Cardiac muscle cell (in vitro differentiated cells and primary cell): Measurements from ENCODE around the gene SIDT1. TPM values are rescaled to one million over a fixed set of nuclear protein-coding genes. Genes with fewer than 3 reads are reported as not detected.
A peak's percentile ranks its signal among the peaks of the same experiment; 100 is the strongest.

Experiments used
- DNase-seq, 2 donors: peaks; one replicate each; pipeline versions ENCODE4 v3.0.0 to v3.0.0-alpha.2; 2010 to 2017; ENCODE audit warnings: low read depth in 1 of 2, low spot score in 1 of 2
- H3K27ac ChIP-seq: fragments of 200-600 bp; sonication (generic); 2 replicates; pipeline ENCODE4 v1.5.1; 2016
- H3K27me3 ChIP-seq: fragments of 200-600 bp; sonication (generic); 2 replicates; pipeline ENCODE4 v1.6.0; 2016; ENCODE audit warnings: control low read depth
- H3K36me3 ChIP-seq: fragments of 200-600 bp; sonication (generic); 2 replicates; pipeline ENCODE4 v1.5.1; 2016; ENCODE audit warnings: control low read depth
- H3K4me1 ChIP-seq: fragments of 200-600 bp; sonication (generic); 2 replicates; pipeline ENCODE4 v1.8.1; 2017; ENCODE audit warnings: low read depth, mild to moderate bottlenecking, mixed run types
- H3K4me3 ChIP-seq: fragments of 200-600 bp; sonication (generic); 2 replicates; pipeline ENCODE4 v1.5.1; 2016; ENCODE audit warnings: mild to moderate bottlenecking
- H3K9me3 ChIP-seq: fragments of 200-600 bp; sonication (generic); 2 replicates; pipeline ENCODE4 v1.5.1; 2017; ENCODE audit warnings: low read depth, mild to moderate bottlenecking, control low read depth
- CTCF ChIP-seq: IDR thresholded peaks from 2 replicates; pipeline ENCODE4 v1.5.1; 2012; ENCODE audit warnings: low read depth, mild to moderate bottlenecking, low read length
- polyA plus RNA-seq: library from polyadenylated mRNA; unstranded; fragments of >200 nt; fragmentation: Nextera tagmentation; extraction: Ambion mirVana; gene quantifications from 2 replicates; pipeline ENCODE4 v1.2.1, GENCODE V29; 2016
- total RNA-seq: library from RNA; depleted of rRNA; stranded (reverse); fragments of >200 nt; gene quantifications from 2 replicates; pipeline ENCODE4 v1.2.3, GENCODE V29; 2016

SIDT1 gene
- total and polyA plus RNA-seq, 2 experiments from 2014 or later, result 0.32 TPM; not detected in 1

DNA sequence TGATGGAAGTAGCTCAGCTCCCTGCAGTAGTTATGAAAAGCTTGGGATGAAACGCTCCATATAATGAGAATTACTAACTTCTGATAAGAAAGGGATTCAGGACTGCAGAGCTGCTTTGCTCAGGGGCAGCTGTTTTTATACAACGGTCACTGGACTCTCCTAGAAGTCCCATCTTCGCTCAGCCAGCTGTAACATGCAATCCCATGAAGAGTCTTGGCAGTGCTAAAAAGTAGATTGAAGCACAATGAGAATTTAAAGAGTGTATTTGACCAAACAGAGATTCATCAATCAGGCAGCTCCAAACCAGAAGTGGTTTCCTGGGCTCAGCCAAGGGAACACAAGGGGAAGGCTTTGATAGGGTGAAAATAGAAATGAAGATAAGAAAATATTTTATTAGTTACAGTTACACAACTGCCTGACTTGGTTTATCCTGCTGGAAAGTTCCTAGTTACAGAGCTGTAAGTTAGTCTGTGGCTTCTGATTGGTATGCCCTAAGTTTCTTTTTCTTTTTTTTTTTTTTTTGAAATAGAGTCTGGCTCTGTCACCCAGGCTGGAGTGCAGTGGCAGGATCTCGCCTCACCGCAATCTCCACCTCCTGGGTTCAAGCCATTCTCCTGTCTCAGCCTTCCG lies 24.1 kb downstream of the SIDT1 start:
- Histone ChIP-seq H3K36me3 (no peaks in the 10 kb centered on the region), H3K4me1 (no peaks in the 10 kb centered on the region), H3K27ac (no peak overlapping the region), H3K4me3 (no peak overlapping the region), H3K27me3 (no peaks in the 10 kb centered on the region), H3K9me3 (no peaks in the 10 kb centered on the region)
- DNase-seq, result no peak
- TF ChIP-seq CTCF, result no peak

- no peak for DNase-seq
- no peak for TF ChIP-seq CTCF
- Histone ChIP-seq H3K4me1 (no peaks in the 10 kb centered on the region), H3K4me3 (no peak overlapping the region), H3K9me3 (no peaks in the 10 kb centered on the region), H3K27me3 (no peaks in the 10 kb centered on the region), H3K27ac (no peak overlapping the region), H3K36me3 (no peaks in the 10 kb centered on the region)
These were observed 24.6 kb downstream of the SIDT1 start for GRCh38 chr3:113556946-113557335.

- H3K27ac ChIP-seq, result no peak overlapping the region
- TF ChIP-seq CTCF, result peak; percentile 28
- no peaks in the 10 kb centered on the region for H3K27me3 ChIP-seq
- peak in 1 of 2 donors; percentile 54 for DNase-seq
- no peaks in the 10 kb centered on the region for H3K4me1 ChIP-seq
- H3K36me3 ChIP-seq, result no peaks in the 10 kb centered on the region
- H3K4me3 ChIP-seq, result no peak overlapping the region
- H3K9me3 ChIP-seq, result no peaks in the 10 kb centered on the region
These were observed 25.0 kb downstream of the SIDT1 start for GRCh38 chr3:113557374-113557773.

- DNase-seq, result no peak
- no peaks in the 10 kb centered on the region for H3K36me3 ChIP-seq
- no peak overlapping the region for H3K4me3 ChIP-seq
- H3K27ac ChIP-seq, result no peak overlapping the region
- H3K4me1 ChIP-seq, result no peaks in the 10 kb centered on the region
- H3K9me3 ChIP-seq, result no peaks in the 10 kb centered on the region
- H3K27me3 ChIP-seq, result no peaks in the 10 kb centered on the region
- no peak for TF ChIP-seq CTCF
These were observed 26.7 kb downstream of the SIDT1 start for GRCh38 chr3:113559009-113559408.

DNA sequence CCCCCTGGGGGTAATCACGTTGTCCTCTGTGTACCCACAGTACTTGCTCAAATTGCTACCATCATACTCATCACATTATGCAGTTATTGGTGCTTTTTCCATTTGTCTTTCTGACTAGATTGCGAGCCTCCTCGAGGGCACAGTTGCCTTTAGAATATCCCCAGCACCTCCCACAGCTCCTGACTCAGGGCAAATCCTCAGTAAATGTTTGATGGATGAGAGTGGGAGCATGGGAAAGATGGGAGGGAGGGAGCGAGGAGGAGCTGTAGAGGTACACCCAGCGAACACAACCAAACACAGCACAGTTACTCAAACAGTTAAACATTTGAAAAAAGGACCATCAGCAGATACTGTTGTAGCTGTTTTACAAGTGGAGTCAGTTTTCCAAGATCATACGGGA lies 27.9 kb downstream of the SIDT1 start:
- Histone ChIP-seq H3K9me3 (no peaks in the 10 kb centered on the region), H3K36me3 (no peaks in the 10 kb centered on the region), H3K4me1 (no peaks in the 10 kb centered on the region), H3K4me3 (no peak overlapping the region), H3K27me3 (no peaks in the 10 kb centered on the region), H3K27ac (no peak overlapping the region)
- TF ChIP-seq CTCF, result no peak
- no peak for DNase-seq
